Left lung (tissue), 10 donors: ENCODE measurements around the gene VWA5B1. TPM values are rescaled to one million over a fixed set of nuclear protein-coding genes. Genes with fewer than 3 reads are reported as not detected.

Experiments
- ATAC-seq: fragments of 200-7000 bp; cut with Tn5 transposase; one replicate; pipeline ENCODE4 v1.9.1; 2020; ENCODE audit warnings: moderate library complexity
- DNase-seq, 4 donors: peaks; one replicate each; pipeline ENCODE4 v3.0.0-alpha.2; 2013 to 2020
- H3K27ac ChIP-seq, 2 donors: fragments of 200-600 bp; sonication (generic) in 1 of 2; one replicate each; pipeline versions ENCODE4 v1.5.0 to v1.8.0; 2020 to 2021
- H3K27me3 ChIP-seq, 2 donors: fragments of 200-600 bp; sonication (generic) in 1 of 2; one replicate each; pipeline versions ENCODE4 v1.5.0 to v1.8.0; 2020 to 2021
- H3K36me3 ChIP-seq, 2 donors: fragments of 200-600 bp; sonication (generic) in 1 of 2; one replicate each; pipeline versions ENCODE4 v1.5.0 to v1.8.0; 2020 to 2021
- H3K4me1 ChIP-seq, 2 donors: fragments of 200-600 bp; one replicate each; pipeline ENCODE4 v1.8.0; 2021
- H3K4me3 ChIP-seq, 2 donors: fragments of 200-600 bp; sonication (generic) in 1 of 2; one replicate each; pipeline versions ENCODE4 v1.5.0 to v1.8.0; 2020 to 2021; ENCODE audit warnings: mild to moderate bottlenecking in 1 of 2
- H3K9me3 ChIP-seq, 2 donors: fragments of 200-600 bp; sonication (generic) in 1 of 2; one replicate each; pipeline versions ENCODE4 v1.5.0 to v1.8.0; 2020 to 2021
- CTCF ChIP-seq, 2 donors: fragments of 200-600 bp; sonication (generic) in 1 of 2; IDR thresholded peaks; one replicate each; pipeline versions ENCODE4 v1.5.0 to v1.8.0; 2021; ENCODE audit warnings: antibody characterized with exemption in 2 of 2
- intact Hi-C, 2 donors: fragments of 100-400 bp; cut with DNase I; formaldehyde crosslinking; loops; one replicate each; pipeline versions ENCODE4 v1.11.2 to v1.14.2; 2022
- polyA plus RNA-seq, 6 donors: library from polyadenylated mRNA; unstranded; fragments of 120-200 nt; gene quantifications; one replicate each; pipeline ENCODE4 v1.2.1, GENCODE V29; 2013; ENCODE audit not compliant: insufficient read length in 6 of 6
- total RNA-seq, 2 donors: library from RNA; stranded (reverse); fragmentation: NEBNext Ultra II Directional; extraction: Animal tissue kit (Norgen Biotek cat#: 25700); gene quantifications; one replicate each; pipeline ENCODE4 v1.2.1, GENCODE V29; 2021
- donor health status: DM: no; HTN: yes; CAD: no.
- donor health status: DM: no; HTN: no; CAD: no.

Gene VWA5B1
- total and polyA plus RNA-seq, 8 donors = 0.15 to 1.2 (median 0.70) TPM

DNA sequence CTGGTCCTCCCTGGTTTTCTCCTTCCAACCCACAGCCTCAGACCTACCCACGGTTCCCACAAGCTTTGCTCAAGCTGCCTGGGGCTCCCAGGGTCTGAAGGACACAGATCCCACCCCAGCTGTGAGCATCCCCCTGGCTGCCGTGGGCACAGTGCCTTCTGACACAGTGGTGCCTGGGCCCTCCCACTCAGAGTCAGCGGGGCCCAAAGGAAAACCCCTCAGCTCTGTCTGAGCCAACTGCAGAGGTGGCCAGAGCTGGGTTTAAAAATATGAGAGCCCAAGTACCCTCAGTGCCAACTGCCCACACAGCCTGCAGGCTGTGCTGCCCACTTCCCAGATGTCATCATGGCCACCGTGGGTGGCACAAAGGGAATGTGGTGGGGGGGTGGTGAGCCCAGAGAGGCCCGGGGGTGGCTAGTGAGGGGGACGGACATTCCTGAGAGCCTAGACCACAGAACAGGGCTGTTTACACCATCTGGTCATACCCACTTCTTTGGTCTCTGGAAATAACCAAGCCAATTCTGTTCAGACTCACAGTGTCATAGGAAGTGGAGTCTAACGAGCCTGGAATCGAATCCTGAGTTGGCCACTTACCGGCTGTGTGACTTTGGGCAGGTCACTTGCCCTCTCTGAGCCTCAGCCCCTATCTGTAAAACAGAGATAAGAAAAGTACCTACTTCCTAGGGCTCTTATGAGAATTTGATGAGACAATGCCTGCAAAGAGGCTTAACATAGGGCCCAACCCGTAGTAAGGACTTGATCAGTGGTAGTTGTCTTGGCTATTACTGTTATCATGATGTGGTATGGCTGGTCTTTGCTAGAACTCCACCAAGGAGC is 109.9 kb downstream of the VWA5B1 start:
- no peak overlapping the region for H3K4me3 ChIP-seq
- no peaks in the 10 kb centered on the region for H3K36me3 ChIP-seq
- DNase-seq = no peak
- intact Hi-C loops = no loop called here
- H3K27ac ChIP-seq = no peak overlapping the region
- ATAC-seq = no peak
- peaks cover 19 to 69% of the 10 kb centered on the region in 2 donors for H3K27me3 ChIP-seq
- no peak for TF ChIP-seq CTCF (IDR thresholded peaks at IDR 0.05)
- H3K4me1 ChIP-seq = no peaks in the 10 kb centered on the region
- peaks cover 0 to 6% of the 10 kb centered on the region in 2 donors for H3K9me3 ChIP-seq

- Histone ChIP-seq H3K27ac (no peak overlapping the region), H3K27me3 (peaks cover 19 to 79% of the 10 kb centered on the region in 2 donors), H3K4me1 (no peaks in the 10 kb centered on the region), H3K9me3 (no peaks in the 10 kb centered on the region), H3K36me3 (no peaks in the 10 kb centered on the region), H3K4me3 (no peak overlapping the region)
- ATAC-seq (no peak), DNase-seq (no peak)
- intact Hi-C loops = no loop called here
- TF ChIP-seq CTCF (IDR thresholded peaks at IDR 0.05) = no peak
These were observed 110.8 kb downstream of the VWA5B1 start for GRCh38 chr1:20401405-20402010.

GRCh38 chr1:20402585-20403422 is 112.1 kb downstream of the VWA5B1 start:
- peak in 2 of 4 donors; percentile 11 to 12 for DNase-seq
- TF ChIP-seq CTCF (IDR thresholded peaks at IDR 0.05) = no peak
- Histone ChIP-seq H3K4me1 (no peaks in the 10 kb centered on the region), H3K27ac (no peak overlapping the region), H3K9me3 (no peaks in the 10 kb centered on the region), H3K36me3 (no peaks in the 10 kb centered on the region), H3K4me3 (no peak overlapping the region), H3K27me3 (peaks cover 19 to 84% of the 10 kb centered on the region in 2 donors)
- intact Hi-C loops = no loop called here
- no peak for ATAC-seq

- no peak for DNase-seq
- peaks cover 19 to 84% of the 10 kb centered on the region in 2 donors for H3K27me3 ChIP-seq
- intact Hi-C loops = no loop called here
- H3K36me3 ChIP-seq = no peaks in the 10 kb centered on the region
- no peak for TF ChIP-seq CTCF (IDR thresholded peaks at IDR 0.05)
- H3K4me1 ChIP-seq = no peaks in the 10 kb centered on the region
- H3K27ac ChIP-seq = no peak overlapping the region
- no peak for ATAC-seq
- no peaks in the 10 kb centered on the region for H3K9me3 ChIP-seq
- no peak overlapping the region for H3K4me3 ChIP-seq
These were observed 112.9 kb downstream of the VWA5B1 start for GRCh38 chr1:20403423-20404145.
